NCI-H1694 (cell line): ENCODE results near the gene TMC3.

Experiments used
- DNase-seq: peaks from one replicate; lab custom pipeline; 2025; lab: John Stamatoyannopoulos, UW

TMC3 gene

GRCh38 chr15:81297603-81298575, 76.1 kb downstream of the TMC3 start:
- no peak for DNase-seq

- DNase-seq: no peak
Observed at GRCh38 chr15:81297147-81297572, 76.9 kb downstream of the TMC3 start.

- DNase-seq: no peak
Observed at GRCh38 chr15:81296673-81297072, 77.3 kb downstream of the TMC3 start.

- no peak for DNase-seq
Observed at GRCh38 chr15:81296186-81296585, 77.8 kb downstream of the TMC3 start.

GRCh38 chr15:81295486-81296121, 78.4 kb downstream of the TMC3 start:
- no peak for DNase-seq

GRCh38 chr15:81294516-81294880, 79.5 kb downstream of the TMC3 start:
- no peak for DNase-seq

GRCh38 chr15:81293728-81294515, 80.1 kb downstream of the TMC3 start:
- no peak for DNase-seq

GRCh38 chr15:81292523-81293001, 81.5 kb downstream of the TMC3 start:
- DNase-seq: no peak

- no peak for DNase-seq
Observed at GRCh38 chr15:81291916-81292522, 82.0 kb downstream of the TMC3 start.

GRCh38 chr15:81289910-81290309, 84.1 kb downstream of the TMC3 start:
- no peak for DNase-seq

GRCh38 chr15:81288616-81289015, 85.4 kb downstream of the TMC3 start:
- DNase-seq: no peak

- no peak for DNase-seq
Observed at GRCh38 chr15:81288040-81288439, 86.0 kb downstream of the TMC3 start.

- no peak for DNase-seq
Observed at GRCh38 chr15:81286621-81287121, 87.3 kb downstream of the TMC3 start.

- DNase-seq: no peak
Observed at GRCh38 chr15:81285461-81285860, 88.6 kb downstream of the TMC3 start.

GRCh38 chr15:81284256-81285031, 89.6 kb downstream of the TMC3 start:
- no peak for DNase-seq

- DNase-seq: no peak
Observed at GRCh38 chr15:81282911-81283310, 91.1 kb downstream of the TMC3 start.

- DNase-seq: no peak
Observed at GRCh38 chr15:81282606-81282895, 91.5 kb downstream of the TMC3 start.

- DNase-seq: no peak
Observed at GRCh38 chr15:81281766-81282605, 92.0 kb downstream of the TMC3 start.

- no peak for DNase-seq
Observed at GRCh38 chr15:81281456-81281735, 92.6 kb downstream of the TMC3 start.
